AG20443 (cell line): ENCODE data around the gene TACSTD2.
A peak's percentile ranks its signal among the peaks of the same experiment; 100 is the strongest.
"Not testable (repeated sequence)": the region's sequence is repeated elsewhere in the genome, so short reads cannot be mapped to it uniquely, and the experiment has no call there.

Experiments
- DNase-seq: peaks from one replicate; pipeline ENCODE4 v3.0.0; 2012; ENCODE audit warnings: low spot score, mixed read lengths

The TACSTD2 gene, protein sequence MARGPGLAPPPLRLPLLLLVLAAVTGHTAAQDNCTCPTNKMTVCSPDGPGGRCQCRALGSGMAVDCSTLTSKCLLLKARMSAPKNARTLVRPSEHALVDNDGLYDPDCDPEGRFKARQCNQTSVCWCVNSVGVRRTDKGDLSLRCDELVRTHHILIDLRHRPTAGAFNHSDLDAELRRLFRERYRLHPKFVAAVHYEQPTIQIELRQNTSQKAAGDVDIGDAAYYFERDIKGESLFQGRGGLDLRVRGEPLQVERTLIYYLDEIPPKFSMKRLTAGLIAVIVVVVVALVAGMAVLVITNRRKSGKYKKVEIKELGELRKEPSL

DNA sequence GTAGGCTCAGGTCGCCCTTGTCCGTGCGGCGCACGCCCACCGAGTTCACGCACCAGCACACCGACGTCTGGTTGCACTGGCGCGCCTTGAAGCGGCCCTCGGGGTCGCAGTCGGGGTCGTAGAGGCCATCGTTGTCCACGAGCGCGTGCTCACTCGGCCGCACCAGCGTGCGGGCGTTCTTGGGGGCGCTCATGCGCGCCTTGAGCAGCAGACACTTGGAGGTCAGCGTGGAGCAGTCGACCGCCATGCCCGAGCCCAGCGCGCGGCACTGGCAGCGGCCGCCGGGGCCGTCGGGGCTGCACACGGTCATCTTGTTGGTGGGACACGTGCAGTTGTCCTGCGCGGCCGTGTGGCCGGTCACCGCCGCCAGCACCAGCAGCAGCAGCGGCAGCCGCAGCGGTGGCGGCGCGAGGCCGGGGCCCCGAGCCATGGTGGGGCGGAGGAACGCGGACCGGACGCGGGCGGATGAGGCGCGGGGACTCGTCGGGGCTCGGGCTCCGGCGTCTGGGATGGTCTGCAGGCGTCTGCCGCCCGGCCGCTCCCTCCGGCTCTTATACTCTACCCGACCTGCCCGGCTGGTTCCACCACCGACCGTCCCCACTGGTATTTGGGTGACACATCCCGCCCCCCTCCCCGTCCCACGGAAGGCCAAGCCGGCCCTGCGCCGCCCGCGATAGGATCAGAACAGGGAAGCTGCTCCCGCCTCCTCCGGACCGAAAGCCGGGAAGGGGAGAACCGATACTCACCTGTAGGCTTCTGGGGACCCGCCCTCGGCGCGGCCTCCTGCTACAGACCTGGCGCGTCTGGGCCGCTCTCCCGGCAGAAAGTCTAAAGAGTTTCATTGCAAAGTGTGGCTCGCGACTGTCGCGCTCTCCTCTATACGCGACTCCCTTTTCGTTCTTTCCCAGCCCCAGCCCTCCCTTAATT is at the start of gene TACSTD2:
TACSTD2 (minus strand) TSS at position 526 of the 927 bp plus-strand sequence; CDS start at position 430, 96 bp downstream.
- DNase-seq: peak; percentile 39

DNA sequence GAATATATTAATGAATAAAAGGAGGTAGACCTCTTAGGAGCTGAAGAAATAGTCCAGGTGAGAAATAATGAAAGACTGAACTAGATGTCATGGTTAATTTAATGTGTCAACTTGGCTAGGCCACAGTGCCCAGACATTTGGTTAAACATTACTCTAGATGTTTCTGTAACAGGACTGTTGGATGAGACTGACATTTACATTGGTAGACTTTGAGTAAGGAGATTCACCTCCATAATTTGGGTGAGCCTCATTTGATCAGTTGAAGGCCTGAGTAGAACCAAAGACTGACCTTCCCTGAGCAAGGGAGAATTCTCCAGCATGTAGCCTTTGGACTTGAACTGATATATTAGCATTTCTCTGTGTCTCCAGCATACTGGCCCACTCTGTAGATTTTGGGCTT is 49.2 kb upstream of the TACSTD2 start:
- no peak for DNase-seq

DNA sequence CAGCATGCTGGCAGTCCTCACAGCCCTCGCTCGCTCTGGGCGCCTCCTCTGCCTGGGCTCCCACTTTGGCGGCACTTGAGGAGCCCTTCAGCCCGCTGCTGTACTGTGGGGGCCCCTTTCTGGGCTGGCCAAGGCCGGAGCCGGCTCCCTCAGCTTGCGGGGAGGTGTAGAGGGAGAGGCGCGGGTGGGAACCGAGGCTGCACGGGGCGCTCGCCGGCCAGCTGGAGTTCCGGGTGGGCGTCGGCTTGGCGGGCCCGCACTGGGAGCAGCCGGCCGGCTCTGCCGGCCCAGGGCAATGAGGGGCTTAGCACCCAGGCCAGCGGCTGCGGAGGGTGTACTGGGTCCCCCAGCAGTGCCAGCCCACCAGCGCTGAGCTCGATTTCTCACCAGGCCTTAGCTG is 46.2 kb upstream of the TACSTD2 start:
- DNase-seq: not testable (repeated sequence)

DNA sequence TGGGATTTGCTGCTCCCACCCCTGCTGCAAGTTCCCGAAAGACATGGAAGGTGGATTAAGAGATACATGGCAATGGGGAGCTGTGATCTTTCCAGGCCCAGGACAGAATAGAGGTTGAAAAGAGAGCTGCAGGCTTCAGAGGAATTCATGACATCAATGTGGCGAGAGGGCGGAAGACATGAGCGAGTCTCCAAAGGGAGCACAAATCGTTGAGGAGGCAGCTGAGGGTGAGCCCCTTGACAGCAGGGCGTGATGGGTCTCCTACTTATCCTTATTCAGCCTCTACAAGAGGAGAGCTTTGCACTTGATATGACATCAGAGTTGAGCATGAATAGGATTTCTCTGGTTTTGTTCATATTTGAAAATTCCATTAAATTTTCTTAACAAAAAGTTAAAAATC is 45.5 kb upstream of the TACSTD2 start:
- no peak for DNase-seq

DNA sequence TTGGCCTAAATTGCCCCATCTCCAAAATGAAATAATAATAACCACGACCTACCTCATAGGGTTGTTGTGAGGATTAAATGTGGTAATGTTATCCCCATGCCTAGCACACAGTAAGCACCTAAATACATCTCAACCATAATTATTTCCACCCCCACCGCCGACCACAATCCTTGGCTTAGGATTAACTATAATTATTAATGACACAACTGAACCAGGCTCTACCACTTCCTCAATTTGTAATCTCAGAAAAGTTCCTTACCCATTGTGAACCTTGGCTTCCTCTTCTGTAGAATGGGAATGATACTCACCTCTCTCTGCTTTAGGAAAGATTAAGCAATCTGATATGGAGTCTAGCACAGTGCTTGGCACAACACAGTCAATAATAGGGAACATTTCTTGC is 44.3 kb upstream of the TACSTD2 start:
- no peak for DNase-seq

DNA sequence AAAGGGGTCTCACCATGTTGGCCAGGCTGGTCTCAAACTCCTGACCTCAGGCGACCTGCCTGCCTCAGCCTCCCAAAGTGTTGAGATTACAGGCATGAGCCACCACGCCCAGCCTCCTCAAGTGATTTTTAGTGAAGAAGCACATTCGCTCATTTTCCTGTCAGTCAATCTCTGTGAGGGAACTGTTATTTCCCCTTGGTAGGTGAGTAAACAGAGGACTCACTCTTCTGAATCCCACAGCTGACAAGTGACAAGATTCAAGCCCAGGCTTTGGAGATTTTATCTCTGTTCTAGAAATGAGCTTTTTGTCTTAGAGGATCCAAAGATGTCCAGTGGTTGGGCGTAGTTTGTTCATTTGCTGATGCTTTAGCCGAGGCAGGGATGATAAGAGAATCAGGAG is 43.9 kb upstream of the TACSTD2 start:
- no peak for DNase-seq

DNA sequence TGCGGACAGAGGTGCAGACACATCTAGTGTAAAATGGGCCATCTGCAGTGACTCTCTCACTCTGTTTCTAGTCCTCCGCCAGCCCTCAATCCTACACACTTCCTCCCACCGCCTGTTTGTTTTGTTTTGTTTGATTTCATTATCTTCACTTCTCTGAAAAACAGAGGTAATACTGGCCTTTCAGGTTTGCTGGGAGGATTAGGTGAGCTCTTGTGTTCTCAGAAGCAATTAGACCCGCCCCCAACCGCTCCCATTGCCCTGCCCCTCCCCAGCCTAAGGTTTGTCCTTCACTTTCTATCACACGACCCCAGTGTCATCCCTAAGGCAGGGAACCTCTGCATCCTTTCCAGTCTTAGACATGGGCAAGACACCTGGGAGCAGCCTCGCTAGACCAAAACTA is 43.2 kb upstream of the TACSTD2 start:
- no peak for DNase-seq

DNA sequence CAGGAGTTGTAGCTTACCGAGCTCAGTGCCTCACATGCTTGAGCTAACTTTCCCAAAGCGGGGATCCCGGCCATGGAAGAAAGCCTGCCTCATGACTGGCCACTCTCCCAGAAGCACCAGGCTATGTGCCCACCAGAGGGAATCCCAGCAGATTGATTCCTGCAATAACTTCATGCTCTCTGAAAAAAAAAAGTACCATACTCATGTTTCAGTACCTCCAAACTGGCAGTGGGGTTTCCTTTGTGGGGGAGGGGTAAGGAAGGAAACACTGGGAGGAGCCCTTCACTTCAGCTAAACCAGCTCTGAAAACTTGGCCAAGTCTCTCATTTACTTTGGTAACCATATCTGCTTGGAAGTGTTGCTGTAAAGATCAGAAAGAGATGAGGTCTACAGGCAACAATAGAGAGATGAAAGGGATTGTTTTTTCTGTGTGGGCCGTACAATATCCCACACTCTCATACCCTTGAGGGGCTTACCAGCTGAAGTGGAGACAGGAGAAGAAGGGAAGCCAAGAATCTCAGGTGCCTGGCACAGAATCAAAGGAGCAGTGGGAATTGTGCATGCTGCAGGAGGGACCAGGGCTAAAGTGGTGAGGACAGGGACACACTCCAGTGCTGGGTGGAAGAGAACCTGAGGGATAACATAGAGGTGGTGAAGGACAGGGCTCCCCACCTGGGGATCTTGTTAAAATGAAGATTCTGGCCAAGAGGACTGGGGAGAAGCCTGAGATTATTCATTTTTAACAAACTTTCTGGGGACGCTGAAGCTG is 42.4 kb upstream of the TACSTD2 start:
- DNase-seq: no peak

DNA sequence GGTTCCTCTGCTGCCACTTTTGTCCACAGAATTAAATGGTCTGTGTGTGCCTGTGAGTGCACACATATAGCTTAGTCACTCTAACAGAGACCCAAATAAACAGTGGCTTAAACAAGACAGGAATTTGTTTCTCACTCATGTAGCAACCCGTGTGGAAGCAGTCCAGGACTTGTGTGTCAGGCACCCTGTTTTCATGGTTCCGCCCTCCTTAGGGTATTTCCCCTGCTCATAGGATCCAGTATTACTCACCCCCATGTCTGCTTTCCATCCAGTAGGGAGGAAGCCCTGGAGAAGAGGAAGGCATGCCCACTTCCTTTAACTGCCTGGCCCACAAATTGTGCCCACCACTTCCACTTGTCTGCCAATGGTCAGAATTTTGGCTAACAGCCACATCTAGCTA is 41.3 kb upstream of the TACSTD2 start:
- DNase-seq: peak; percentile 94

DNA sequence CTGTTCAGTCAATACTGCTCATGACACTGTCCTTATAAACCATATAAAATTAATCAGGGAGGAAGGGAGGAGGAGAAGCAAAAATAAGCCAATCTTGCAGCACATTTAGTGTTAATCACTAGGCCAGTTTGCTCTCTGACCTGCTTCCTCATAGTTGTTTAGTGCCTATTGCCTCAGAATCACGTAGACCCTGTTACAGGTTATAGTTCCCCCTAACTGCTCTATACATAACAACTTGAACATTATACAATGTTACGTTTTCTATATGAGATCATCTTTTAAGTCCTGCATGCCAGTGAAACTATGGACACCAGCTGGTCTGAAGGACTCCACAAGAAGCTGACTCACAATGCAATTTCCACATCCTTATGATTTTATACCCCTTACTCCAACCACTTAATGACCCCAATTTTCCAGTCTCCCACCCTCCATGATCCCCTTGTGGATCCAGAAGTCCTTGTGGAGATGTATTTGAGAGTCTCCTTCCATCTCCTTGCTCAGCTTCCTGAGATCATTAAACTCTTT is 34.9 kb upstream of the TACSTD2 start:
- DNase-seq: no peak

DNA sequence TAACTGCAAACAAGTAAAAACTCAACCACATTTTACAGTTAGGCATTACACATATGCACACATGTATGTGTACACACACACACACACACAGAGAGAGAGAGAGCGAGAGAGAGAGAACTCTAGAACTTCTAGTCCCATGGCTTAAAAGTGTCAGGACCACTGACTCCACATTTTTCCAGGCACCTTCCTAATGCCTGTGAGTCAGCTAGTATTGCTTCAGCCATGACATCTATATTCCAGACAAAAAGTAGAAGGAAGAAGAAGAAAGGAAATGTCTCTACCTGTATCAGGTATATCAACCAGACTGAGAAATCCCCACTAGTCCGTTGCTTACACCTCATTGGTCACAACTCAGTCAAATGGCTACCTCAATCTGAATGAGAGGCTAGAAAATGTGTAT is 31.9 kb upstream of the TACSTD2 start:
- DNase-seq: no peak

DNA sequence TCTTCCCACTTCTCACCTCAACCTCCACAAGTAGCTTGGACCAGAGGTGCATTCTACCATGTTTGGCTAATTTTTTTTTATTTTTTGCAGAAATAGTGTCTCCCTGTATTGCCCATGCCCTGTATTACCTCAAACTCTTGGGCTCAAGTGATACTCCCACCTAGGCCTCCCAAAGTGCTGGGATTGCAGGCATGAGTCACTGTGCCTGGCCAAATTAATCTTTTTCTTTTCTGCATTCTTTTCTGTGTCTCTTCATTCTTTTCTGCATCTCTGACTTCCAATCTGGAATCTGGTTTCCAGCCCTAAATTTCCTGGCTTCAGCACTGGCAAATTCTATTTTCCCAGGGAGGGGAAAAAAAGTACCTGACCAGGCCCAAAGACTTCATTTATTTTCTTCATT is 31.2 kb upstream of the TACSTD2 start:
- DNase-seq: no peak

DNA sequence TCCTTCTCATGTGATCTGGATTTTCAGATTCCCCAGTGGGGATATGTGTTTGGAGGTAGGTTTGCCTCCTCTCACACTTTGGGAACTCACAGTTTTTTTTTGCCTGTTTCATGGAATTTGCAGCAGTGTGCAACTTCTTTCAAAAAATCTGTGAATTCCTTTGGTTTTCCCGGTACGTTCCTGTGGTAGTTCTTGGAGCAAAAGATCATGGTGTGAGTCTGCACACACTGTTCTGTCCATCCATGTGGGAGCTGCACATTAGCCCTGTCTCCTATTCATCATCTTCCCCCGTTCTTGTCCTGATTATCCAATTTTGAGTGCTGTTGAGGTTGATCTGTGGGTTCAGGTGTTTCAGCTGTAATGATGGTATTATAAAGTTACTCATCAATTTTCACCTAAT is 30.3 kb upstream of the TACSTD2 start:
- DNase-seq: no peak

DNA sequence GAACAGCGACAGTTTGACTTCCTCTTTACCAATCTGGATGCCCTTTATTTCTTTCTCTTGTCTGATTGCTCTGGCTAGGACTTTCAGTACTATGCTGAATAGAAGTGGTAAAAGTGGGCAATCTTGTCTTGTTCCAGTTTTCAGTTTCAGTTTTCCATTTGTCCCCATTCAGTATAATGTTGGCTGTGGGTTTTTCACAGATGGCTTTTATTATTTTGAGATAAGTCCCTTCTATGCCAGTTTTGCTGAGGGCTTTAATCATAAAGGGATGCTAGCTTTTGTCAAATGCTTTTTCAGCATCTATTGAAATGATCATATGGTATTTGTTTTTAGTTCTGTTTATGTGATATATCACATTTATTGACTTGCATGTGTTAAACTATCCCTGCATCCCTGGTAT is 24.9 kb upstream of the TACSTD2 start:
- DNase-seq: not testable (repeated sequence)

DNA sequence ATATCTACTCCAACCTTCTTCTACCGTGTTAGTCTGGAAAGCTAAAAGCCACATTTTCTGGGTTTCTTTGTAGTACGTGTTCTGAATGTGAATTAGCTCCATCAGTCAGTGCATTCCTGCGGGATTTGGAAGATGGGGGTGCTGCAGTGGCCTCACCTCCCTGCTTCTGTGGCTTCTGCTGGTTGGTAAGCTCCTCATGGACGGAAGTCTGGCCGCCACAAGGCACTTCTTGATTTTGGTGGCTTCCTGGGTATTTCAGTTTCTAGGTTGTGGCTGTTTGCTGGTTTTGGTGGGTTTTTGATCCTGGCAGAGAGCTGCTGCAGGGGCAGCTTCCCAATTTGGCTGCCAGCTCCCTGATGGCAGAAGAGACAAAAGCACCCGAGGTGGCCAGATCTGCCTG is 20.9 kb upstream of the TACSTD2 start:
- no peak for DNase-seq

DNA sequence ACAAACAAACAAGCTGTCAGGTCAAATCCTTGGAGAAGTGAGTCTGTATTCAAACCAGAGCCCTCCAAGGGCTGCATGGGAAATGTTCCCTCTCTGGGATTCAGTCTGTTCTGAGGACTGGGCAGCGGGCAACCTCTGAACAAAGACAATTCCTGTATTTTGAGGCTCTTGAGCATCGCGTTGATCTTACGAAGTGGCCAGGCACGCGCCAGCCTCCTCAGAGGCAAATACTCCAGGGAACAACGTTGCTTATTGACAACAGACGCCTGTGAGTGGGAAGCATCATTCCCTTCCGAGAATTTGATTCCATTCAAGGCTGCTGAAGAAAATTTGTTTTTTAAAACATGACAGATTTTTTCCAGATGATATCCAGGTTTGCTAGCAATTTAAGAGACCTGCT is 20.0 kb upstream of the TACSTD2 start:
- DNase-seq: peak; percentile 29

DNA sequence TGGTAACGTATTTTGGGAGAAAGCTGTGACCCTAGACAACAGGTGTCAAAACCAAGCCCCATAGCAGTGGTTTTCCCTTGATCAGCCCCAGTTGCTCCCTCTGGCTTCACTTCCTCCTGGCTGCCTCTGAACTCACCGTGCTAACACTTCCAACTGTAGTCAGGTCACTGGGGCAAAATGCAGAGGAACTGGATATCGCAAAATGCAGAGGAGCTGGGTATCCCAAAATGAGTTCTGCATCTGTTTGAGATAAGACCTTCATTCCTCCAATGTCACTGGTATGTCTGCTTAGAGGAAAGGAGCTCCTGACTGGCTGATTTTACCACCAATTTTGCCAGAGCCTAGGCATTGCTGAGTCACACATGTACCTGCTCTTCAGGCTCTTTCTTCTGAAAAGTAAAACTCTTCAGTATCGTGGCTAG is 19.6 kb upstream of the TACSTD2 start:
- no peak for DNase-seq

DNA sequence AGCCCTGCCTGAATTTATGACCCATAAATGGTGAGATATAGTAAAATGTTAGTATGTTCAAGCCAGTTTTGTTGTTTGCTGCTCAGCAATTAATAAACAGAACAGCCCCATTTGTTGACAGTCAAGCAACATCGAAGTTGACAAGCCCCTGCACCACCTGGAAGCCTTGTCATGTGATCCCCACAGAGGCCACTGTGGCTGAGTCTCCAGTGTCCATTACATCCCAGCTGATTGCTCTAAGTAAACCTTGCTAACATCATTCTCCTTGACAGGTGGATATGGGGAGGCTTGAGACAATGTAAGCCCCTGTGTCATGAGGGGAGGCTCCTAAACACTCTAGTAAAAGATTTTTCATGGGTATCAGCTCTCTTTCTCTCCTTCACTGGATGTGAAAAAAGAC is 17.5 kb upstream of the TACSTD2 start:
- DNase-seq: no peak

DNA sequence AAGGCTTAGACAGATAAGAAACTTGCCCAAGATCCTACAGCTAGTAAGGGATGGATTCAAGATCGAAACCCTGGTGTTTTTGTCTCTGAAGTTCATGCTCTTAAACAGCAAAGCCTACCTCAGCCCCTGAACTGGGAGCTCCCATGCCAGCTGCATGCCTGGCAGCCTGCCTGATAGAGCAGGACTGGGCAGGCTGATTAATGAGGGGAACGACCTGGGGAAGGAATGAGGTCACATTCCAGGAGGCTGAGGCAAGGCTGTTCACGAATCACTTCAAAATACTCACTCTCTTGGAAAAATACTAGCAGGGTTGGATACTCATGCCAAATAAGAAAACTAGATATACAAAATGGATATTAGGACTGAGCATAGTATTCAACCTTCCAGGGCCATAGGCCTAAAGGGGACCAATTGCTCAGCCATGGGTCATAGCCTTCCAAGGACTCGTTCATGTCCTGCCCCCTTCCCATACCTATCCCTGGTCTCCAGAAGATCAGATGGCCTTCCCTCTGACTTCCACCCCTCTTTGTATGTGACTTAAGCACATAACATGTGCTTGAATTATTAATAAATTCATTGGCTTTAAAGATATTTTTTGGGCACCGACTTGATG is 15.6 kb upstream of the TACSTD2 start:
- peak; percentile 91 for DNase-seq

DNA sequence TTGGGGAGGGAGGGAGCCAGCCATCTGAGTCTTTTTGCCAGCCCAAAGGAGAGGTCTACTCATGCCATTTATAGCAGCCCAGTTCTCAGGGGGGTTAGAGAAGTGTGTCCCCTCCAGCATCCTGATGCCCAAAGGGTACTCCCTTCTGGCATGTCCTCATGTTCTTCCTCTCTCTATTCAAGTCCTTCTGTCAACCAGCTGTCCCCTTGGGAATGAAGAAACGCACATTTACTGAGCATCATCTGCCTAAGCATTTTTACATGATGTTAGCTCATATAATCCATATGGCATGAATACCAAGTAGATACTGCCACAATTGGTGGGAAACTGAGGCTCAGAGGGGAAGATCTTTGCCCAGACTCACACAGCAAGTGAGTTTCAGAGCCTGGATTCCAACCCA is 14.8 kb upstream of the TACSTD2 start:
- DNase-seq: no peak

DNA sequence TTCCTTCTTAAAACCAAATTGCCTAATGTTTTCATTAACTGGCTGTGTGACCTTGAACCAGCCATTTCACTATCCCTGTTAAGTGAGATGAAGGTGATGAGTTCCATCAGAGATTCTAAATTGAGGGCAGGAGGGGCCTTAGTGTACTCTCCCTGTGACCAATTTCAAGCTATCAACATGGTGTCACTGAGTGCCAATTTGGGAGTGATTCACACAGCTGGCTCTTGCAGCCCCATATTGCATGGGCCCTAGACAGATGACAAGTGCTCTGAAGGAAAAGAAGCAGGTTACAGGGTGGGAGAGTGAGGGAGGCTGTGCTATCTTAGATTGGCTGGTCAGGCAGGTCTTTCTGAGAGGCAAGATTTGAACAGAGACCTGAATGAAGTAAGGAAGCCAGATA is 13.0 kb upstream of the TACSTD2 start:
- no peak for DNase-seq

DNA sequence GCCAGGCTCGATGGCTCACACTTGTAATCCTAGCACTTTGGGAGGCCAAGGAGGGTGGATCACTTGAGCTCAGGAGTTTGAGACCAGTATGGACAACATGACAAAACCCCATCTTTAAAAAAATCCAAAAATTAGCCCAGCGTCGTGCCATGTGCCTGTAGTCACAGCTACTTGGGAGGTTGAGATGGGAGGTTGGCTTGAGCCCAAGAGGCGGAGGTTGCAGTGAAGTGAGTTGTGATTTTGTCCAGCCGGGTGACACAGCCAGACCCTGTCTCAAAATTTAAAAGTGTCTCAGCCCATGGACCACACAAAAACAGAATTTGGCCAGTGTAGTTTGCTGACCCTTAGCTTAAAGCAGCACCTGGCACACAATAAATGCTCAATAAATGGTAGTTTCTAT is 11.3 kb upstream of the TACSTD2 start:
- no peak for DNase-seq
